GM12891 (cell line): ENCODE measurements around the gene LENG8.

ENCODE experiments used
- POU2F2 ChIP-seq: IDR thresholded peaks from 2 replicates; pipeline ENCODE4 v1.6.1; 2011; ENCODE audit warnings: low read depth, mild to moderate bottlenecking, control low read depth, low read length, moderate library complexity
- TAF1 ChIP-seq: IDR thresholded peaks from 2 replicates; pipeline ENCODE4 v1.6.1; 2011; ENCODE audit warnings: low read depth, low read length, control low read depth

GRCh38 chr19:54453921-54454780 is 5.2 kb downstream of the LENG8 start:
- TF ChIP-seq TAF1: no peak
- no peak for TF ChIP-seq POU2F2
